Pons (tissue), 1 donor: Measurements from ENCODE around the gene ESRRA.

Experiments
- DNase-seq: peaks from one replicate; pipeline ENCODE4 v3.0.0-alpha.2; 2016; ENCODE audit warnings: low spot score

Gene ESRRA

GRCh38 chr11:64352099-64352994 is 47.0 kb downstream of the ESRRA start:
- no peak for DNase-seq

DNA sequence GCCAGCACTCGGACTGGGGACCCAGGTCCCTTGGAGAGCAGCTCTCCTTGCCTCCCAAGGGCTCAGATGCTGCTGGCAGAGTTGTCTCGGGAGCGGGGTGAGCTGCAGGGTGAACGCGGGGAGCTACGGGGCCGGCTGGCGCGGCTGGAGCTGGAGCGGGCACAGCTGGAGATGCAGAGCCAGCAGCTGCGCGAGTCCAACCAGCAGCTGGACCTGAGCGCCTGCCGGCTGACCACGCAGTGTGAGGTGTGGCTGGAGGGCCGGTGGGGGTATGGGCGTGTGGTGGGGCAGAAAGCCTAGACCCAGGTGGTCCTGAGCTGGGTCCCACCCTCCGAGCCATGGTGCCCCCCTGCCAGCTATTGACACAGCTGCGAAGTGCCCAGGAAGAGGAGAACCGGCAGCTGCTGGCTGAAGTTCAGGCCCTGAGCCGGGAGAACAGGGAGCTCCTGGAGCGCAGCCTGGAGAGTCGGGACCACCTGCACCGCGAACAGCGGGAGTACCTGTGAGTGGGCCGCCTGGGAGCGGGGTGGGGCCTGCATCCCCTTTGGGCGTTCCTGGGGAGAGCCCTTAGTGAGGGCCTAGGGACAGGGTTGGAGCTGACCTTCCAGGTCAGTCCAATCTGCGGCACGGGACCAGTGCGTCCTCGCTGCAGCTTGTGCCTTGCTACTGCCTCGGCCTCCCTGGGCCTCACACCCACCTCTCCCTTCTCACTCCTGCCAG is 47.8 kb downstream of the ESRRA start:
- no peak for DNase-seq

DNA sequence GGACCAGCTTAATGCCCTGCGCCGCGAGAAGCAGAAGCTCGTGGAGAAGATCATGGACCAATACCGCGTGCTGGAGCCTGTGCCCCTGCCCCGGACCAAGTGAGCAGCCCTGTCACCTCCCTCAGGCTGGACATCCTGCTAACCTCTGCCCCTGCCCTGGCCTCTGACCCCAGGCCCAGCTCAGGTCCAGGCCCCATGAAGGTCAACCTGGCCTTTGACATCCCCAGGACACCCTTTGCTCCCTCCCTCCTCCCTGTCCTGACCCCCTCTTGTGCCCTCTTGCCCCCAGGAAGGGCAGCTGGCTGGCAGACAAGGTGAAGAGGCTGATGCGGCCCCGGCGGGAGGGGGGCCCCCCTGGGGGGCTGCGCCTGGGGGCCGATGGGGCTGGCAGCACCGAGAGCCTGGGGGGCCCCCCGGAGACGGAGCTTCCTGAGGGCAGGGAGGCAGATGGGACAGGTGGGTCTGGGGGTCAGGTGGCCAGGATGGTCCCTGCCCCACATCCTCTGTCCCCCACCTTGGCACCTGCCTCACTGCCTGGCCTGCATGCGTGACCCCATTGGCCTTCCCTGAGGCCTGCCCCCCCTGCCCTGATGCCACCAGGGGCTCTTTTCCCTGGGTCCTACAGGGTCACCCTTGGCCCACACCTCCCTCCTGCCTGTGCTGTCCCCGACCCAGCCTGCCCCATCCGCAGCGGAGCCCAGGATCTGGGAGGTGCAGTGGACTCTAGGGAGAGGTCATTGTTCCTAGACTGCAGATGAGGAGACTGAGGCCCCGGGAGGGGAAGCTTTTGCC is 48.6 kb downstream of the ESRRA start:
- no peak for DNase-seq

GRCh38 chr11:64355078-64355940 is 50.0 kb downstream of the ESRRA start:
- DNase-seq = peak; percentile 62

- DNase-seq = no peak
Measured at GRCh38 chr11:64356498-64357411, 51.4 kb downstream of the ESRRA start.

DNA sequence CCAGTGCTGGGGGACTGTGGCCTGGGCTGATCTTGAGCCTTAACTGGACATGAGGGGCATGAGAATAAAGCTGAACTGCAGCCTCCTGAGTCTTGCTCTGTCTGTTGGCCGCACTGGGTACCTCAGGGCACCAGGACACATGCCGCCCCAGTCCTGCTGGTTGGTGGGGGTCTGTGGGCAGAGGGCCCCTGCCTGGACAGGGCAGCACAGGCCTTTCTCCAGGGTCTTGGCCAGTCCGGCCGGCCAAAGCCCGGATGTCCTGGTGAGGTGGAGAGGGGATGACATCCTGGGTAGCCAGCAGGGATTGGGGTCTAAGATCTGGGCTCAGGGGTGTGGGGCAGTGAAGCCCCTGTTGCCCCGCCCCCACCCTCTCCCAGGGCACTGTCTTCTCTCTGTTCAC is 52.1 kb downstream of the ESRRA start:
- no peak for DNase-seq

GRCh38 chr11:64357904-64358535 is 52.7 kb downstream of the ESRRA start:
- no peak for DNase-seq

DNA sequence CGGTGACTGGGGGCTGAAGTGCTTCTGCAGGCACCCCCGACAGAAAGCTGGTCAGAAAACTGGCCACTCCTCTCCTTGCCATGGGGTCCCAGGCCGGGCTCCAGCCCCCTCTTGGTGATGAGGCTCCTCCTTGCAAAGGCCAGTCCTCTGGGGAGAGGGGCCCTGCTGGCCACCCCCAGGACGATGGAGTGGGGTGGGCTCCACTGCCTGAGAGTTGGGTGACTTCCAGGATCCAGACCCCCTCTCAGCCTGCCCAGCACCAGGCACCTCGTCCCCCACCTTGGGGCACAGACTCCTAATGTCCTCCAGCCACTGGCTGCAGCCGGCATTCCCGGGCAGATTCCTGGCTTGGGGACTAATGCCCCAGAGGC is 53.2 kb downstream of the ESRRA start:
- no peak for DNase-seq

GRCh38 chr11:64358907-64359711 is 53.8 kb downstream of the ESRRA start, which contains the start of gene RPS6KA4:
RPS6KA4 (plus strand) TSS chr11:64359162; CDS start chr11:64359236, 74 bp downstream.
- peak; percentile 62 for DNase-seq

DNA sequence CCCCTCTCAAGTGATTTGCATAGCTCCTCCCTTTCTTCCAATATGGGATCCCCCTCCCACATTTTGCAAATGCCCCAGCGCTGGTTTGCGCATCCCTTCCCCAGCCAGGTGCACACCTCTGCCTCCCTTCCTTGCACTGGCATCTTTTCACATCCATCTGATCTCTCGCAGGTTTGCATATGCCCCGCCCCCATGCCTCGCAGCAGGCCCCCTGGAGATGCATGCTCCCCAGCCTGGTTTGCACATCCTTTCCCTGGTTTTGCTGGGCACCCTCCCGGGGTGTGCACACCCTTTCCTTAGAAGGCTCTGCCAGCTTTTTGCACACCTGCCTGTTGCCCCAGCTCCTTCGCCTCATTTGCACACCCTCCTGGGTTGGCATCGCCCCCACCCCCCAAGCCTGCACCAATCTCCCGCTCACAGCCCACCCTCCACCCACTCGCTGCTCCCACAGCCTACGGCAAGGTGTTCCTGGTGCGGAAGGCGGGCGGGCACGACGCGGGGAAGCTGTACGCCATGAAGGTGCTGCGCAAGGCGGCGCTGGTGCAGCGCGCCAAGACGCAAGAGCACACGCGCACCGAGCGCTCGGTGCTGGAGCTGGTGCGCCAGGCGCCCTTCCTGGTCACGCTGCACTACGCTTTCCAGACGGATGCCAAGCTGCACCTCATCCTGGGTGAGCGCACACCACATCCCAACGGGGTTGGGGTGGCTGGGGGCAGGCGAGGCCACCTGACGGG is 54.6 kb downstream of the ESRRA start:
- peak; percentile 9 for DNase-seq

GRCh38 chr11:64360448-64360921 is 55.2 kb downstream of the ESRRA start:
- DNase-seq = peak; percentile 17

GRCh38 chr11:64361659-64362058 is 56.3 kb downstream of the ESRRA start:
- no peak for DNase-seq

GRCh38 chr11:64362339-64362738 is 57.0 kb downstream of the ESRRA start:
- DNase-seq = no peak

DNA sequence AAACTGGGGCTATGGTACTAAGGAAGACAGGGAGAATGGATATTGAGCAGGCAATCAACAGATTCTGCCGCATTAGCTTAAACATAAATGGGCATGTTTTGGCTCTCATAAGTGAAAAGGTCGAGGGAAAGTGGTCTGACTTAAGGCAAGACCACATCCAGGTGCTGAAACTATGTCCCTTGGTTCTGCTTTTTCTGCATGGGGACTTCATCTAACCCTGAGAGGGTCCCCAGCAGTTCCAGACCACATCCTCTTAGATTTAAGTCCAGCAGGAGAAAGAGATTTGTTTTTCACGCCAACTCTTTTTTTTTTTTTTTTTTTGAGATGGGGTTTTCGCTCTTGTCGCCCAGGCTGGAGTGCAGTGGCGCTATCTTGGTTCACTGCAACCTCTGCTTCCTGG is 59.1 kb downstream of the ESRRA start:
- DNase-seq = no peak

DNA sequence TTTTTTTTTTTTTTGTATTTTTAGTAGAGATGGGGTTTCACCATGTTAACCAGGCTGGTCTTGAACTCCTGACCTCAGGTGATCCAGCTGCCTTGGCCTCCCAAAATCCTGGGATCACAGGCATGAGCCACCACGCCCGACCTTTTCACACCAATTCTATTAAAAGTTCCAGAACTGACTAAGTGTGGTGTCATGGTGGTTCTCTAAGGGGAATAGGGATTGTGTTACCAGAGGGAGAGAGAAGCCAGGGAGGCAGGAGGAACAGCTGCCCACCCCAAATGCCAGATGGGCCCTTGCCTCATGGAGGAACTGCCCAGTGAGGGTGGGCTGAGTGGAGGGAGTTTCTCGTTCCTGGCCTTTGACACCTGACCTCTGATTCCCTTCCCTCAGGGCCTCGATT is 59.6 kb downstream of the ESRRA start:
- no peak for DNase-seq
